Panc1 (cell line): ENCODE data around the gene SHLD1. TPM values are rescaled to one million over a fixed set of nuclear protein-coding genes. Genes with fewer than 3 reads are reported as not detected.

Experiments used
- ATAC-seq: fragments of 200-7000 bp; cut with Tn5 transposase; 2 replicates; pipeline ENCODE4 v1.9.1; 2020; ENCODE audit warnings: mild to moderate bottlenecking, moderate library complexity
- BruUV-seq: library from RNA; stranded (reverse); fragments of 400-500 nt; replicated peaks from 2 replicates; lab custom pipeline; 2021; lab: Mats Ljungman, UMichigan
- CTCF ChIA-PET: fragments of 300-600 bp; sonication (Branson Sonifier 250); formaldehyde crosslinking; loops from one replicate; lab custom pipeline; 2022; ENCODE audit warnings: antibody characterized with exemption; lab: Charles Lee
- POLR2A ChIA-PET: fragments of 300-600 bp; sonication (Branson Sonifier 250); formaldehyde crosslinking; loops from one replicate; lab custom pipeline; 2022; ENCODE audit warnings: antibody characterized with exemption; lab: Charles Lee
- DNase-seq: peaks from one replicate; pipeline ENCODE4 v3.0.0-alpha.2; 2010; ENCODE audit warnings: low read depth, low spot score
- H3K27ac ChIP-seq: 2 replicates; pipeline ENCODE4 v1.5.1; 2011; ENCODE audit warnings: mild to moderate bottlenecking, low read length, inconsistent platforms
- H3K27me3 ChIP-seq: fragments of 200-500 bp; sonication (Bioruptor generic); 2 replicates; pipeline ENCODE4 v1.6.0; 2014; ENCODE audit warnings: low read length, inconsistent platforms; ENCODE audit not compliant: control insufficient read depth, insufficient read depth
- H3K36me3 ChIP-seq: fragments of 200-500 bp; sonication (Bioruptor generic); 2 replicates; pipeline ENCODE4 v1.5.1; 2014; ENCODE audit warnings: inconsistent platforms, mild to moderate bottlenecking, low read length, moderate library complexity; ENCODE audit not compliant: control insufficient read depth, insufficient read depth
- H3K4me1 ChIP-seq: 2 replicates; pipeline ENCODE4 v1.5.1; 2011; ENCODE audit warnings: inconsistent platforms, mild to moderate bottlenecking, low read length, moderate library complexity; ENCODE audit not compliant: control insufficient read depth, insufficient read depth
- H3K4me3 ChIP-seq, 2 experiments: 2 replicates each; pipeline ENCODE4 v1.5.1; 2011 to 2012; ENCODE audit warnings: low read depth in 2 of 2, low read length in 2 of 2, mild to moderate bottlenecking in 2 of 2, inconsistent platforms in 1 of 2, moderate library complexity in 1 of 2
- H3K9me3 ChIP-seq: fragments of 200-500 bp; sonication (Bioruptor generic); 2 replicates; pipeline ENCODE4 v1.5.1; 2014; ENCODE audit warnings: low read depth, mild to moderate bottlenecking, inconsistent platforms, low read length, moderate library complexity; ENCODE audit not compliant: control insufficient read depth, insufficient read depth
- CTCF ChIP-seq: fragments of 450-650 bp; IDR thresholded peaks from 2 replicates; pipeline ENCODE4 v1.5.1; 2017; ENCODE audit warnings: mild to moderate bottlenecking
- POLR2AphosphoS5 ChIP-seq: IDR thresholded peaks from 2 replicates; pipeline ENCODE4 v1.6.1; 2012; ENCODE audit warnings: mild to moderate bottlenecking, low read depth, low read length, moderate library complexity
- REST ChIP-seq, 2 experiments: IDR thresholded peaks; 2 replicates each; pipeline ENCODE4 v1.6.1; 2011 to 2012; ENCODE audit warnings: low read depth in 2 of 2, control low read depth in 1 of 2, low read length in 1 of 2, mild to moderate bottlenecking in 1 of 2, moderate library complexity in 1 of 2; ENCODE audit not compliant: insufficient read depth in 1 of 2
- SIN3A ChIP-seq: IDR thresholded peaks from 2 replicates; pipeline ENCODE4 v1.6.1; 2012; ENCODE audit warnings: low read depth, mild to moderate bottlenecking, low read length, moderate library complexity, borderline replicate concordance; ENCODE audit not compliant: insufficient read depth
- TCF7L2 ChIP-seq: IDR thresholded peaks from 2 replicates; pipeline ENCODE4 v1.6.1; 2011; ENCODE audit warnings: mild to moderate bottlenecking, low read depth, low read length, inconsistent platforms
- in situ Hi-C: cut with HindIII; loops from 2 replicates; pipeline ENCODE4 v1.10.0; 2016; ENCODE audit warnings: low sequenced_read_pairs, low pct_unique_long_range_greater_than_20kb
- intact Hi-C: fragments of 100-400 bp; cut with micrococcal nuclease; formaldehyde crosslinking; loops from one replicate; pipeline ENCODE4 v1.10.0; 2022; ENCODE audit not compliant: unreplicated experiment
- total RNA-seq: library from RNA; stranded (reverse); gene quantifications from one replicate; pipeline ENCODE4 v1.2.1, GENCODE V29; 2021; ENCODE audit not compliant: unreplicated experiment

SHLD1 gene
- total RNA-seq, 1 experiment from 2014 or later = 4.3 TPM

GRCh38 chr20:5710551-5710950 lies 39.6 kb upstream of the SHLD1 start:
- Histone ChIP-seq H3K4me1 (no peaks in the 10 kb centered on the region), H3K36me3 (no peaks in the 10 kb centered on the region), H3K9me3 (no peaks in the 10 kb centered on the region), H3K27me3 (peaks cover 7% of the 10 kb centered on the region; the same call in 1 of the 2 replicates), H3K4me3 (no peak overlapping the region), H3K27ac (no peak overlapping the region)
- ATAC-seq = no peak
- DNase-seq = no peak
- CTCF ChIA-PET = no interaction called here
- intact Hi-C loops = no loop called here
- no TSS peak for BruUV-seq
- in situ Hi-C loops = no loop called here
- TF ChIP-seq CTCF (no peak), TCF7L2 (no peak), POLR2AphosphoS5 (no peak), SIN3A (no peak), REST (IDR thresholded peaks at IDR 0.05; ENCODE audit: insufficient read depth in 1 of 2, low read depth in 2 of 2, low read length in 1 of 2) (no peak)
- POLR2A ChIA-PET = no interaction called here

- Histone ChIP-seq H3K27ac (no peak overlapping the region), H3K36me3 (no peaks in the 10 kb centered on the region), H3K4me1 (no peaks in the 10 kb centered on the region), H3K4me3 (no peak overlapping the region), H3K9me3 (no peaks in the 10 kb centered on the region), H3K27me3 (peaks cover 7% of the 10 kb centered on the region; the same call in 1 of the 2 replicates)
- ATAC-seq (no peak), DNase-seq (no peak)
- no TSS peak for BruUV-seq
- CTCF ChIA-PET = no interaction called here
- intact Hi-C loops (no loop called here), in situ Hi-C loops (no loop called here)
- POLR2A ChIA-PET = no interaction called here
- TF ChIP-seq TCF7L2 (no peak), POLR2AphosphoS5 (no peak), REST (IDR thresholded peaks at IDR 0.05; ENCODE audit: insufficient read depth in 1 of 2, low read depth in 2 of 2, low read length in 1 of 2) (no peak), CTCF (no peak), SIN3A (no peak)
Measured at GRCh38 chr20:5714261-5715041, 35.8 kb upstream of the SHLD1 start.
